Activated naive CD8-positive, alpha-beta T cell treated with anti-CD3 and anti-CD28 coated beads, Interleukin-2, amount 50 U/mL, for 16 hours (primary cell): ENCODE results near the gene CCDC120.

ENCODE experiments used
- DNase-seq: peaks from one replicate; pipeline ENCODE4 v3.0.0-alpha.2; 2020; ENCODE audit warnings: low read depth, low spot score

CCDC120 gene

GRCh38 chrX:49100704-49101628, 42.2 kb downstream of the CCDC120 start:
- DNase-seq, result peak; percentile 62

DNA sequence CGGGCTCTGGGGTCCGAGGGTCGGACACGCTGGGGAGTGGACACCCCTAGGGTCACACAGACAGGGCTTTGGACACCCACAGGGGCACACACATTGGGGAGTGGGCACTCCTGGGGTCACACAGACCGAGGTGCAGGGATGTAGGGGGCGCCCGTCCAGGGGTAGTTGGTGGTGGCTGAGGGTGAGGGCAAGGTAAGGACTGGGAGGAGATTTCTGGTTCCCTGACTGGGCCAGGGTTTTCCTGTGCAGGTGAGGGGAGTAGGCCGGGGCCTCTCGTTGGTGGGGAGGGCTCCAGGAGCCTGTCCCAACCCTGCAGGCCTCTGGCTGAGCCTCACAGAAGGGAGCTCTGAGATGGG, 42.8 kb downstream of the CCDC120 start:
- no peak for DNase-seq

DNA sequence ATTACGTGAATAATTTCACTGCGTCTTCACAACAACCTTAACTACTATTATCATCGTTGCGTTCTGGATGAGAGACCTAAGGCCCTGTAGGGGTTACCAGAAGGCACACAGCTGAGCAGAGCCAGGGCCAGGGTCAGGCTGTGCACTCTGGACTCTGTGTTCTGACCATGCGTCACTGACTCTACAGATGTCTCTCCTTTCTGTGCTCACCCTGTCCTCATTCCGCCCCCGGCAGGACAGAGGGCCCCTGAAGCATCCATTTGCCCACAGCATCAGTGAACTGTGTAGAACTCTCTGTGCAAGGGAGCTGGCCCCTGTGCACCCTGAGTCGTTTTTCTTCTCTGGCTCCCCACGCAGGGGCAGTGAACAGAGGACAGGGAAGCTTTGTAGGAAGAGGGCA, 43.4 kb downstream of the CCDC120 start:
- DNase-seq, result no peak

DNA sequence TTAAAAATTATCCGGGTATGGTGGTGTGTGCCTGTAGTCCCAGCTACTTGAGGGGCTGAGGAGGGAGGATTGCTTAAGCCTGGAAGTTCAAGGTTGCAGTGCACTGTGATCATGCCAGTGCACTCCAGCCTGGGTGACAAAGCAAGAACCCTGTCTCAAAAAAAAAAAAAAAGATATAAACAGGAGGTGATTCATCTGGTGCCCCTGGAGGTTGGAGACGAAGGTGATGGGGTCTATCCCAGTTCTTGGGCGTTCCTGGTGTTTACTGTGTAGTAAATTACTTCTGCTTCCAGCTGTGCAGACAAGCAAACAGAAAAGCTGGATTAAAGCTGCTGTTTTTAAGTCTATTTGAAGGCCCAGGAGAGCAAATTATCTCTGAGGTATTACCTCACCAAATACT, 44.8 kb downstream of the CCDC120 start:
- no peak for DNase-seq

DNA sequence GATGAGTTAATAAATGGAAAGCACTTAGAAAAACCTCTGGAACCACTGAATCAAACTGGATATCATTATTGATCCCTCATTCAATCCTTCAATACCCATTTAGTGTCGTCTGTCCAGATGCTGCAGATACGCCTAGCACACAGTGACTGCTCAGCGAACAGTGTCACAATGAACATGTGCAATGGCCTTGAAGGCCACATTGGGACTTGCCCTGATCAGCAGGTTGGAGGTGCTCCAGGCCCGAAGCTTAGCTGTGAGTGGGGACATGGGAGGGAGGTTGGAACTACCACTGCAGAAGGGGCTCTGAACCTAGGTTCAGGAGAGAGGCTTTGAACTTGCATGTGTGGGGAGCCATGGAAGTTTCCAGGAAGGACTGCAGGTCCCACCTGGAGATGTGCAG, 47.5 kb downstream of the CCDC120 start:
- no peak for DNase-seq

- no peak for DNase-seq
Observed at GRCh38 chrX:49106930-49107329, 48.1 kb downstream of the CCDC120 start.

DNA sequence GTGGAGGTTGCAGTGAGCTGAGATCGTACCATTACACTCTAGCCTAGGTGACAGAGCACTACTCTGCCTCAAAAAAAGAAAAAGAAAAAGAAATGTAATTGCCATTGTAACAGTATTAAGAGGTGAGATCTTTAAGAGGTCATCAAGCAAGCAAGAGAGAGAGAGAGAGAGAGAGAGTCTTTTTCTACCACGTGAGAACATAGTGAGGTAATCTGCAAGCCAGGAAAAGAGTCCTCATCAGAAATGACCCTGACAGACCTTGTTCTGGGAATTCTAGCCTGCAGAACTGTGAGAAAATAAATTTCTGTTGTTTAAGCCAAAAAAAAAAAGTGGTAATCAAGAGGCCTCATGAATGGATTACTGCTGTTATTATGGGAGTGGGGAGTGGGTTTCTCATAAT, 49.8 kb downstream of the CCDC120 start:
- DNase-seq, result no peak

GRCh38 chrX:49110417-49110816, 51.6 kb downstream of the CCDC120 start:
- DNase-seq, result no peak

DNA sequence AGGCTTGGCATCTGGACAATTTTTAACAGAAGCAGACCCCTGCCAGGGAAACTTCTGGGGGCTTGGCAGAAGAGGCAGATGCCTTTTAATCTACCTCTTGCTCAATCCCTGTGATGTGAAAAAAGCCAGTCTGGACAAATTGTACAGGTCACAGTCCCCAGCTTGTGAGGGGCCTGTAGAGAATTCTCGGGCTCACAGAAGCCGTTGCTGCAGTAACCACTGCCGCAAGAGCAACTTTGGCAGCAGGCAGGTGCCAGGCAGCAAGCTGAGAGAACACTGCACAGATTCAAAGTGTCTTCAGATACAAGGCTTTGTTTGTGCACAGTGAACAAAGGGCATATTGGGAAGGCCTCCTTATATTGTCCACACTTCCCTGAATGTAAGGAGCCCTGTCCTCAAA, 53.0 kb downstream of the CCDC120 start:
- no peak for DNase-seq

DNA sequence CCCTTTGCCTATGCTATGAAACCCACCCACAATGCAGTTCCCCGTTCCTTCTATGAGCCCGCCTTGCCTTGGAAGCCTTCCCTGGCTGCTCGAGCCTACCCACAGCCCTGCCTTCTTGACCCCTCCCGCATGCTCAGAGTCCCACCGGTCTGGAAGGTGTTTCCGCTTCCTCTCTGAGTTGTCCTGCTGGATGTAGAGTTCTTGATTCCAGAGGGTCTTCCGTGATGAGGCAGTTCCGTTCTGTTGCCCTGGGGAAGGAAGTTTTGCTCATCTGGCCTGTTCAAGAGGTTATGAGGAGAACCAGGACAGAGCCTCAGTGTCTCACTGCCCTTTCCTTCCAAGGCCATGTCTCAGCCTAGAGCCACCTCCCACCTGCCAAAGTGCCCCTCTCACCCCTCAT, 57.3 kb downstream of the CCDC120 start:
- DNase-seq, result no peak

DNA sequence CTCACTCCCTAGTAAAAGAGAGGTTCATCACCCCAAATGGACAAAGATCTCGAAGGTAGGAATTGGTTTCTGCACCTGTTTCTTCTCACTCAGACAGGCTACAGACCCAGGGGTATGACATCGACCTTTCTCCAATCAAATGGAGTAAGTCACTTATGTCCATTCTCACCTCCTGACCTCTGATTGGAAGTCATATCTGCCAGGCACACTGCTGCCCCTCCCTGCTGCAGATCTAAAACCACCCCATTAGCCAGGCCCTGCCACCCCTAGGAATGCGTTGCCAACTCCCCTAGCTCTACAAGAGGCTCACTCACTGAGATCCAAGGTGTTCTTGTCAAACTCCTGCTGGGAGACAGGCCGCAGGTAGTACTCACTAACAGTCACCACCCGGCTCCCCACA, 57.9 kb downstream of the CCDC120 start:
- no peak for DNase-seq

DNA sequence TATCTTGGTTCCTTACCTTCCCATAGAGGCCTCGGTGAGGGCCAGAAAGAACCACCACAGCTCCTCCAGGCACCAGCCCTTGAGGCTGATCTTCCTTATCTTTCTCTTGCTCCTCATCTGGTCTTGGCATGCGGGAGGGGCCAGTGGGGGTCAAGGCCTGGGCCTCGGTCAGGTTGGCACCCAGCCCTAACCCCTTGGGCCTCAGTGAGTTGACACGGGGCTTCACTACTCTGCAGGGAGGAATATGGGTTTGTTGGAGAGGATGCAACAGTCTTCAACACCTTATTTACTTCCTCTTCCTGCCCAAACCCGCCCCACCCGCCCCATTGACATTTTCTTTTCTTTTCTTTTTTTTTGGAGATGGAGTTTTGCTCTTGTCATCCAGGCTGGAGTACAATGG, 58.8 kb downstream of the CCDC120 start:
- no peak for DNase-seq
